Mesothelial cell of epicardium (in vitro differentiated cells): Measurements from ENCODE around the gene AARSD1. TPM values are rescaled to one million over a fixed set of nuclear protein-coding genes. Genes with fewer than 3 reads are reported as not detected.
"Not testable (repeated sequence)": the region's sequence is repeated elsewhere in the genome, so short reads cannot be mapped to it uniquely, and the experiment has no call there.

ENCODE experiments used
- DNase-seq, 2 experiments: peaks; one replicate each; pipeline ENCODE4 v3.0.0; 2021; ENCODE audit warnings: low spot score in 2 of 2; ENCODE audit not compliant: unreplicated experiment in 2 of 2
- H3K27ac Mint-ChIP-seq: 2 replicates; pipeline ENCODE4 v1.8.0; 2021; ENCODE audit warnings: mixed read lengths
- H3K27me3 Mint-ChIP-seq: 2 replicates; pipeline ENCODE4 v1.8.0; 2021; ENCODE audit warnings: low read depth, mixed read lengths
- H3K36me3 Mint-ChIP-seq: 2 replicates; pipeline ENCODE4 v1.8.0; 2021; ENCODE audit warnings: mixed read lengths
- H3K4me1 Mint-ChIP-seq: 2 replicates; pipeline ENCODE4 v1.8.0; 2021; ENCODE audit warnings: mixed read lengths
- H3K4me3 Mint-ChIP-seq: 2 replicates; pipeline ENCODE4 v1.8.0; 2021; ENCODE audit warnings: mild to moderate bottlenecking, moderate library complexity, mixed read lengths
- H3K9me3 Mint-ChIP-seq: 2 replicates; pipeline ENCODE4 v1.8.0; 2021; ENCODE audit warnings: mixed read lengths
- total RNA-seq: library from RNA; stranded (reverse); gene quantifications from 3 replicates; pipeline ENCODE4 v1.2.1, GENCODE V29; 2021
- TF ChIP-seq, protein P1 (sequence below): fragments of 200-600 bp; sonication (generic); IDR thresholded peaks from one replicate; pipeline ENCODE4 v1.5.0; 2021; ENCODE audit warnings: antibody characterized with exemption; ENCODE audit not compliant: unreplicated experiment

Gene AARSD1
- total RNA-seq, 1 donor from 2014 or later: 59.1 TPM

DNA sequence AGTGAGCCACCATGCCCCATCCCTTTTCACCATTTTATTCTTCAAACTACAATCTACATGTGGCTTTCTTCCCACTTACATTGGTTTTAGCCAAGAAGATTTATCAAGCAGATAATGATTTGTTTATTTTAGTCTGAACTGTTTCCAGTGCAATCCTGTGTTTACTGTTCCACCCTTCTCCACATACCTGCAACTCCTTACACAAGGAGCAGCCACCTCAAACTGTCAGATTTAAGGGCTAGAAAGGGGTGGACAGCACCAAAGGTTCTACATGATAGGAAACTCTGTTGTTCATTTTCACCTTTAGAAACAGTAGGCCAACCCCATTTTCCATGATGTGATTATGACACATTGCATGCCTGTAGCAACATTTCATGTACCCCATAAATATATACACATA is 18.0 kb upstream of the AARSD1 start:
- H3K27ac Mint-ChIP-seq: peak overlapping the region; percentile 25

DNA sequence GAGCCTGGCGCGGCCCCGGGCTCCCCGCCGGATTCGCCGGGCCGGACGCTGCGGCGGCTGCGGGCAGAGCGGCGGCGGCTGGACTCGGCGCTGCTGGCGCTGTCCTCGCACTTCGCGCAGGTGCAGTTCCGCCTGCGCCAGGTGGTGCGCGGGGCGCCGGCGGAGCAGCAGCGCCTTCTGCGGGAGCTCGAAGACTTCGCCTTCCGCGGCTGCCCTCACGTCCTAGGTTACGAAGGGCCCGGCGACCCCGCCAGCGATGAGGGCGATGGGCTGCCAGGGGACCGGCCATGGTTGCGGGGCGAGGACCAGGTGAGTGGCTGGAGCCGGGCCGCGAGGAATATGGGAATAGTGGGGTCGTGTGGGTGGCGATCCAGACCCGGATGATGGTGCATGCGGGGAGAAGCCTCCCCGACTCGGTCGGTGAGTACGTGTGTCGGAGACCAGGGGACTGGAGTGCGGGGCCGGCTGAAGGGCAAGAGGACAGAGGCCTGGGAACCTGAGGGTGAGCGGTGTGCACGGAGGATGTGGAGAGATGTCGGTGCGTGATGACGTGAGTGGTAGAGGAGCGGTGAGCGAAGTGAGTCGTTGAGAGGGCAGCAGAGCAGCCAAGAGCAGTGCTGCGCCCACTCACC is 16.6 kb upstream of the AARSD1 start:
- peaks cover 28% of the 10 kb centered on the region for H3K4me1 Mint-ChIP-seq
- peak overlapping the region; percentile 81 for H3K4me3 Mint-ChIP-seq
- H3K9me3 Mint-ChIP-seq: no peaks in the 10 kb centered on the region
- peak; percentile 25 to 67 for DNase-seq
- peak overlapping the region; percentile 96 for H3K27ac Mint-ChIP-seq
- H3K27me3 Mint-ChIP-seq: no peaks in the 10 kb centered on the region
- no peaks in the 10 kb centered on the region for H3K36me3 Mint-ChIP-seq
- TF ChIP-seq, protein P1, sequence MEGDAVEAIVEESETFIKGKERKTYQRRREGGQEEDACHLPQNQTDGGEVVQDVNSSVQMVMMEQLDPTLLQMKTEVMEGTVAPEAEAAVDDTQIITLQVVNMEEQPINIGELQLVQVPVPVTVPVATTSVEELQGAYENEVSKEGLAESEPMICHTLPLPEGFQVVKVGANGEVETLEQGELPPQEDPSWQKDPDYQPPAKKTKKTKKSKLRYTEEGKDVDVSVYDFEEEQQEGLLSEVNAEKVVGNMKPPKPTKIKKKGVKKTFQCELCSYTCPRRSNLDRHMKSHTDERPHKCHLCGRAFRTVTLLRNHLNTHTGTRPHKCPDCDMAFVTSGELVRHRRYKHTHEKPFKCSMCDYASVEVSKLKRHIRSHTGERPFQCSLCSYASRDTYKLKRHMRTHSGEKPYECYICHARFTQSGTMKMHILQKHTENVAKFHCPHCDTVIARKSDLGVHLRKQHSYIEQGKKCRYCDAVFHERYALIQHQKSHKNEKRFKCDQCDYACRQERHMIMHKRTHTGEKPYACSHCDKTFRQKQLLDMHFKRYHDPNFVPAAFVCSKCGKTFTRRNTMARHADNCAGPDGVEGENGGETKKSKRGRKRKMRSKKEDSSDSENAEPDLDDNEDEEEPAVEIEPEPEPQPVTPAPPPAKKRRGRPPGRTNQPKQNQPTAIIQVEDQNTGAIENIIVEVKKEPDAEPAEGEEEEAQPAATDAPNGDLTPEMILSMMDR: peak; percentile 22

More for the DNA sequence above, 18.0 kb upstream of the AARSD1 start:
- TF ChIP-seq, protein P1: no peak
- DNase-seq: no peak
- Mint-ChIP-seq H3K4me3 (peak overlapping the region; percentile 81), H3K9me3 (no peaks in the 10 kb centered on the region), H3K27me3 (no peaks in the 10 kb centered on the region), H3K36me3 (no peaks in the 10 kb centered on the region), H3K4me1 (peaks cover 28% of the 10 kb centered on the region)

DNA sequence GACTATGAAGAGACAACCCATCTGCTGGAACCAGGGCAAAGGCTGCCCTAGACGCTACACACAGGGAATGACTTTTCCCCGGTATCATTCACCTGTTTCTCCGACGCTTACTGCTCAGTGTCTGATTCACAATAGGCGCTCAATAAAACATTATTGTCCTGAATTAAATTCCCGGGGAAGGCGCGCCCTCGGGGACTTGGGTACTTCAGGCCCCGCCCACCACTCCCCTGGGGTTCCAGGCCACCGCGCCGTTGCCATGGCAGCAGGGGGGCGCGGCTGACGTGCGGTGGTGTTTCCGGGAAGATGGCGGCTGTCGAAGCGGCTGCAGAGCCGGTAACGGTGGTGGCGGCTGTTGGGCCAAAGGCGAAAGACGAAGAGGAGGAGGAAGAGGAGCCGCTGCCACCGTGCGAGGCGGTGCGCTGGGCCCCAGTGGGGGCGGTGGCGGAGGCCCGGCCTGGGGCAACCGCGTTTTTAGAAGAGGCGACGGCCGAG is 16.1 kb upstream of the AARSD1 start, which contains the start of gene RUNDC1:
TSS of gene RUNDC1 (plus strand) at position 292 of the 492 bp plus-strand sequence. CDS start at position 304, 12 bp downstream.
- Mint-ChIP-seq H3K27ac (peak within 1 kb of the TSS; percentile 99), H3K36me3 (no peaks in the 10 kb centered on the region), H3K9me3 (no peaks in the 10 kb centered on the region), H3K27me3 (no peaks in the 10 kb centered on the region), H3K4me1 (peaks cover 28% of the 10 kb centered on the region), H3K4me3 (peak within 1 kb of the TSS; percentile 97)
- TF ChIP-seq, protein P1: no peak
- peak; percentile 88 to 90 for DNase-seq

DNA sequence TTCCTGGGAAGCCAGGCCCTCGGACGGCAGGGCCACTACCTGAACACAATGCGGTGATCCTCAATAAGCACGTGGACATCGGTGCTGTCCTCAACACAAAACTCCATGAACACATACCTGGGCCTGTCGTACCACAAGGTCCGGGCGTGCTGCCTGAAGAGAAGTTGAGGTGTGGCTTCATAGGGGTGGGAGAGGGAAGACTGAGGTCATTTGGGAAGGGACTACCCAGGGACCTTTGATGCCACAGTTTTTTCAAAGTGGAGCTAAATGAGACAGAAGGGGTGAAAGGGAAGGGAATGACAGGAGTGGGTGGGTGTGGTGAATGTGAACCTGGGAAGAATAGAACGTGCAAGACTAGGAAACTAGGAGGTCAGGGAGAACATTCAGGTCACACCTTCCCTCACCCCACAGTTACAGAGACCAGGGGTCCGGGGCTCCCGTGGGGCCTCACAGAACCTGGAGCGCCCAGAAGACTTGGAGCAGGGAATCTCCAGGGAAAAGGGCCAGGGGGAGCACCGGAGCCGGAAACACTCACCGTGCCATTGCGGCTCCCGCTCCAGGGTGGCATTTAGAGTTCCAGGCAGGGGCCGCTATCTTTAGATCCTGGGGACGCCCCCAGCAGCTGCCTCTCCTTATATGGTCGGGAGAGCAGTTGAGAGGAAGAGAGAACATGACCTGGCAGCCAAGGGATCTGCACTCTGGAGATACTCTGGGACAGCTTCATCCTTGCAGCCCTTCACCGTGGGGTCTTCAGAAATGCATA is 15.4 kb upstream of the AARSD1 start, which contains the start of gene PTGES3L:
TSS of gene PTGES3L (minus strand) at position 570 of the 763 bp plus-strand sequence. CDS start at position 543, 27 bp downstream.
- TF ChIP-seq, protein P1: no peak
- peak within 1 kb of the TSS; percentile 99 for H3K27ac Mint-ChIP-seq
- peaks cover 28% of the 10 kb centered on the region for H3K4me1 Mint-ChIP-seq
- no peaks in the 10 kb centered on the region for H3K27me3 Mint-ChIP-seq
- no peaks in the 10 kb centered on the region for H3K36me3 Mint-ChIP-seq
- H3K4me3 Mint-ChIP-seq: peak within 1 kb of the TSS; percentile 97
- peak in 1 of 2 experiments; percentile 42 for DNase-seq
- no peaks in the 10 kb centered on the region for H3K9me3 Mint-ChIP-seq

DNA sequence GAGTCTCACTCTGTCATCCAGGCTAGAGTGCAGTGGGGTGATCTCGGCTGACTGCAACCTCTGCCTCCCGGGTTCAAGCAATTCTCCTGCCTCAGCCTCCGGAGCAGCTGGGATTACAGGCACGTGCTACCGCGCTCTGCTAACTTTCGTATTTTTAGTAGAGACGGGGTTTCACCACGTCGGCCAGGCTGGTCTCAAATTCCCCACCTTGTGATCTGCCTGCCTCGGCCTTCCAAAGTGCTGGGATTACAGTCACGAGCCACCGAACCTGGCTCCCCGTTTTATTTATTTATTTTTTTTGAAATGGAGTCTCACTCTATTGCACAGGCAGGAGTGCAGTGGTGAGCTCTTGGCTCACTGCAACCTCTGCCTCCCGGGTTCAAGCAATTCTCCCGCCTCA is 11.4 kb upstream of the AARSD1 start:
- H3K27ac Mint-ChIP-seq: not testable (repeated sequence)

DNA sequence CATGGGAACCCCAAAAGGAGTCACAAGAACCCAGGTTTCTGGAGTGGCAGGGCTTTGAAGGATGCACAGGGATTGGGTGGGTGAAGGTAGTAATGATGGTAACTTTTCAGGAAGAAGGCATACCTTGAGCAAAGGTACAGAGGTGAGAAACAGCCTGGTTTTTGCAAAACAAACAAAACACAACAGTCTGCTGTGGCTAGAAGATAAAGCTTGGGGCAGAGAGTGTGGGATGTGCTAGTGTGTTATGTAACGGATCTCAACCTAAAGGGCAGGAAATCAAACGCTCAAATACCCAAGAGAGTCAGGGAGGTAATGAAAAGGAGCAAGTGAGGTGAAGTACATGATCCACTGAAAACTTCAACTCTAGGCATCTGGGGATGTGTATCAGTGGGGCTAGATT is 11.0 kb upstream of the AARSD1 start:
- H3K9me3 Mint-ChIP-seq: no peaks in the 10 kb centered on the region
- TF ChIP-seq, protein P1: no peak
- no peak overlapping the region for H3K4me3 Mint-ChIP-seq
- peaks cover 13% of the 10 kb centered on the region for H3K4me1 Mint-ChIP-seq
- no peaks in the 10 kb centered on the region for H3K36me3 Mint-ChIP-seq
- H3K27ac Mint-ChIP-seq: no peak overlapping the region
- no peak for DNase-seq
- no peaks in the 10 kb centered on the region for H3K27me3 Mint-ChIP-seq

More for the DNA sequence above, 11.4 kb upstream of the AARSD1 start:
- H3K27me3 Mint-ChIP-seq, H3K36me3 Mint-ChIP-seq, H3K4me3 Mint-ChIP-seq, DNase-seq, H3K9me3 Mint-ChIP-seq: not testable (repeated sequence)
- H3K4me1 Mint-ChIP-seq: peaks cover 15% of the 10 kb centered on the region

DNA sequence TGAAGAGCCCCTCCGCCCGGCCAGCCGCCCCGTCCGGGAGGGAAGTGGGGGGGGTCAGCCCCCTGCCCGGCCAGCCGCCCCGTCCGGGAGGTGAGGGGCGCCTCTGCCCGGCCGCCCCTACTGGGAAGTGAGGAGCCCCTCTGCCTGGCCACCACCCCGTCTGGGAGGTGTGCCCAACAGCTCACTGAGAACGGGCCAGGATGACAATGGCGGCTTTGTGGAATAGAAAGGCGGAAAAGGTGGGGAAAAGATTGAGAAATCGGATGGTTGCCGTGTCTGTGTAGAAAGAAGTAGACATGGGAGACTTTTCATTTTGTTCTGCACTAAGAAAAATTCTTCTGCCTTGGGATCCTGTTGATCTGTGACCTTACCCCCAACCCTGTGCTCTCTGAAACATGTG is 9.1 kb upstream of the AARSD1 start:
- DNase-seq, H3K4me3 Mint-ChIP-seq, H3K27me3 Mint-ChIP-seq, H3K27ac Mint-ChIP-seq, H3K4me1 Mint-ChIP-seq, H3K9me3 Mint-ChIP-seq, H3K36me3 Mint-ChIP-seq: not testable (repeated sequence)
